ENCODE measurements around the gene DEAF1. TPM values are rescaled to one million over a fixed set of nuclear protein-coding genes. Genes with fewer than 3 reads are reported as not detected.
A peak's percentile ranks its signal among the peaks of the same experiment; 100 is the strongest.

Gene DEAF1
- total and polyA plus RNA-seq, 2 of the 13 experiments (the other 11 are each of a cell fraction or from before 2014, with no cell fraction given) = 22.3 to 29.6 TPM

- TF ChIP-seq PRPF4 (IDR thresholded peaks at IDR 0.05; ENCODE audit: low read depth, low read length, poor library complexity, severe bottlenecking) = no peak
- 0 out of 2 replicates have a peak, but pooled peaks have one; percentile 33 for TF ChIP-seq ZNF543 (CRISPR knock-in tag; IDR thresholded peaks at IDR 0.05)
- no peak for TF ChIP-seq MAZ (IDR thresholded peaks at IDR 0.05; ENCODE audit: borderline replicate concordance, low read depth, low read length)
- peak; percentile 41; the same call in 1 of the 2 replicates for TF ChIP-seq MAZ (CRISPR knock-in tag; IDR thresholded peaks at IDR 0.05; ENCODE audit: low read depth)
- peak; percentile 70 for TF ChIP-seq MYC (CRISPR knock-in tag; IDR thresholded peaks at IDR 0.05; ENCODE audit: borderline replicate concordance)
- peak; percentile 23; the same call in 1 of the 2 replicates for TF ChIP-seq ZSCAN25 (CRISPR knock-in tag; IDR thresholded peaks at IDR 0.05)
- no peak for TF ChIP-seq SRSF4 (IDR thresholded peaks at IDR 0.05; ENCODE audit: low read depth, low read length, poor library complexity, severe bottlenecking)
- TF ChIP-seq ZBTB44 (CRISPR knock-in tag; IDR thresholded peaks at IDR 0.05) = no peak
- no peak for TF ChIP-seq TGIF2 (CRISPR knock-in tag; IDR thresholded peaks at IDR 0.05)
- no peak for TF ChIP-seq ZNF781 (CRISPR knock-in tag; IDR thresholded peaks at IDR 0.05; ENCODE audit: borderline replicate concordance, not compliant biosample characterization)
- no peak for TF ChIP-seq RELA (CRISPR knock-in tag; IDR thresholded peaks at IDR 0.05)
- no peak for TF ChIP-seq ZNF333 (CRISPR knock-in tag; IDR thresholded peaks at IDR 0.05; ENCODE audit: borderline replicate concordance)
- peak; percentile 20 for TF ChIP-seq ZEB1 (IDR thresholded peaks at IDR 0.05; ENCODE audit: insufficient replicate concordance, low read depth)
- TF ChIP-seq SYNCRIP (IDR thresholded peaks at IDR 0.05; ENCODE audit: insufficient read depth, low read depth, low read length) = no peak
- 0 out of 2 replicates have a peak, but pooled peaks have one; percentile 2 for TF ChIP-seq CCDC6 (CRISPR knock-in tag; IDR thresholded peaks at IDR 0.05)
- TF ChIP-seq ONECUT2 (CRISPR knock-in tag; IDR thresholded peaks at IDR 0.05) = no peak
- no peak for TF ChIP-seq ZNF205 (CRISPR knock-in tag; IDR thresholded peaks at IDR 0.05)
- no peak for TF ChIP-seq POLR2AphosphoS2 (IDR thresholded peaks at IDR 0.05; ENCODE audit: low read depth, low read length)
- TF ChIP-seq EHMT2 (IDR thresholded peaks at IDR 0.05; ENCODE audit: borderline replicate concordance, low read depth, low read length) = no peak
- no peak for TF ChIP-seq THAP7 (CRISPR knock-in tag; IDR thresholded peaks at IDR 0.05)
- TF ChIP-seq ARID3A (IDR thresholded peaks at IDR 0.05; ENCODE audit: low read depth, low read length) = no peak
- no peak for TF ChIP-seq CTCF (CRISPR knock-in tag; IDR thresholded peaks at IDR 0.05)
- 0 out of 2 replicates have a peak, but pooled peaks have one; percentile 59 for TF ChIP-seq ZNF761 (CRISPR knock-in tag; conservative IDR thresholded peaks at IDR 0.05)
- TF ChIP-seq TCF7L2 (IDR thresholded peaks at IDR 0.05; ENCODE audit: low read depth, low read length) = no peak
Observed at GRCh38 chr11:694563-695287, at the start of gene DEAF1 (continued).
